Fibroblast of the aortic adventitia (primary cell): ENCODE measurements around the gene ZNF546. TPM values are rescaled to one million over a fixed set of nuclear protein-coding genes. Genes with fewer than 3 reads are reported as not detected.

Source experiments
- DNase-seq: peaks from one replicate; pipeline ENCODE4 v3.0.0-alpha.2; 2010; ENCODE audit warnings: low read depth
- H3K4me3 ChIP-seq: 2 replicates; pipeline ENCODE4 v1.5.1; 2011; ENCODE audit warnings: low read depth, mild to moderate bottlenecking, control low read depth, low read length, moderate library complexity
- CTCF ChIP-seq: IDR thresholded peaks from 2 replicates; pipeline ENCODE4 v1.5.1; 2011; ENCODE audit warnings: mild to moderate bottlenecking, low read length, control low read depth, inconsistent platforms; ENCODE audit not compliant: insufficient read depth
- total RNA-seq: library from RNA; depleted of rRNA; stranded (reverse); fragments of >200 nt; gene quantifications from 2 replicates; pipeline ENCODE4 v1.2.3, GENCODE V29; 2012; ENCODE audit warnings: low replicate concordance

Gene ZNF546
- total RNA-seq, 1 donor, result 7.1 TPM

GRCh38 chr19:39970675-39971379, 26.0 kb upstream of the ZNF546 start, which contains the start of gene PSMC4:
TSS of gene PSMC4 (plus strand) at chr19:39971165. CDS start at chr19:39971203, 38 bp downstream.
- DNase-seq, result peak; percentile 99
- H3K4me3 ChIP-seq, result peak within 1 kb of the TSS; percentile 97
- TF ChIP-seq CTCF, result peak; percentile 70

GRCh38 chr19:39971380-39972035, 25.4 kb upstream of the ZNF546 start:
- DNase-seq, result peak; percentile 9
- H3K4me3 ChIP-seq, result peak overlapping the region; percentile 97
- TF ChIP-seq CTCF, result no peak

- DNase-seq, result no peak
- no peak overlapping the region for H3K4me3 ChIP-seq
- TF ChIP-seq CTCF, result no peak
Observed at GRCh38 chr19:39974377-39975155, 22.3 kb upstream of the ZNF546 start.

- no peak for TF ChIP-seq CTCF
- no peak overlapping the region for H3K4me3 ChIP-seq
- DNase-seq, result no peak
Observed at GRCh38 chr19:39982883-39983282, 14.0 kb upstream of the ZNF546 start.

GRCh38 chr19:39983695-39984300, 13.1 kb upstream of the ZNF546 start:
- no peak for TF ChIP-seq CTCF
- H3K4me3 ChIP-seq, result no peak overlapping the region
- DNase-seq, result no peak

GRCh38 chr19:39986643-39987042, 10.2 kb upstream of the ZNF546 start:
- DNase-seq, result no peak
- H3K4me3 ChIP-seq, result no peak overlapping the region
- no peak for TF ChIP-seq CTCF
